KOPT-K1 (cell line): Measurements from ENCODE around the gene OR2G3.

Source experiments
- H3K27ac ChIP-seq: fragments of 200-600 bp; sonication (generic); 2 replicates; pipeline ENCODE4 v1.5.1; 2016; ENCODE audit warnings: antibody characterized with exemption, mild to moderate bottlenecking, low read depth, low read length; ENCODE audit not compliant: poor library complexity, severe bottlenecking
- H3K36me3 ChIP-seq: fragments of 200-600 bp; sonication (generic); 2 replicates; pipeline ENCODE4 v1.5.1; 2017; ENCODE audit warnings: antibody characterized with exemption, mild to moderate bottlenecking, low read length, moderate library complexity; ENCODE audit not compliant: insufficient read depth
- H3K9me3 ChIP-seq: fragments of 200-600 bp; sonication (generic); 2 replicates; pipeline ENCODE4 v1.5.1; 2017; ENCODE audit warnings: antibody characterized with exemption, low read length, mild to moderate bottlenecking; ENCODE audit not compliant: insufficient read depth, poor library complexity, severe bottlenecking

OR2G3 gene

DNA sequence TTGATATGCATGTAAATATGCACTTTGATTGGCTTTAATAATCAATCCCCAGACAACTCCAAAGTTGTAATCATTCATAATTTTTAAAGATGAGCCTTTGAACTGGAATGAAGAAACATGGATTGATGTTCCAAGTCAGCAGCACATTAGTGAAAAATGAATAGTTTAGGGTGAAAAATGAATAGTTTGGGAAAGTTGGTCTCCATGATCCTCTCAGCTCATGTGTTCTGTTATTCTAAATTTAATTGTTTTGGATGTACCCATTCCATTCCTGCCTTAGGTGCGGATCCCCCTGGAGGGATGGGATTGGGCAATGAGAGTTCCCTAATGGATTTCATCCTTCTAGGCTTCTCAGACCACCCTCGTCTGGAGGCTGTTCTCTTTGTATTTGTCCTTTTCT is at the start of gene OR2G3:
Gene OR2G3 (plus strand): TSS at position 301 of the 400 bp plus-strand sequence. CDS start 0 bp downstream, at position 301.
- no peaks in the 10 kb centered on the region for H3K9me3 ChIP-seq
- no peaks in the 10 kb centered on the region for H3K36me3 ChIP-seq
- no peak within 1 kb of the TSS for H3K27ac ChIP-seq

- Histone ChIP-seq H3K9me3 (no peaks in the 10 kb centered on the region), H3K36me3 (no peaks in the 10 kb centered on the region), H3K27ac (no peak overlapping the region)
Measured at GRCh38 chr1:247557926-247558674, 47.3 kb upstream of the OR2G3 start.

GRCh38 chr1:247561711-247562110 is 43.7 kb upstream of the OR2G3 start:
- Histone ChIP-seq H3K27ac (no peak overlapping the region), H3K36me3 (no peaks in the 10 kb centered on the region)

GRCh38 chr1:247562198-247562597 is 43.2 kb upstream of the OR2G3 start:
- H3K36me3 ChIP-seq = no peaks in the 10 kb centered on the region
- H3K9me3 ChIP-seq = no peaks in the 10 kb centered on the region
- no peak overlapping the region for H3K27ac ChIP-seq

More at GRCh38 chr1:247561711-247562110, 43.7 kb upstream of the OR2G3 start:
- no peaks in the 10 kb centered on the region for H3K9me3 ChIP-seq

DNA sequence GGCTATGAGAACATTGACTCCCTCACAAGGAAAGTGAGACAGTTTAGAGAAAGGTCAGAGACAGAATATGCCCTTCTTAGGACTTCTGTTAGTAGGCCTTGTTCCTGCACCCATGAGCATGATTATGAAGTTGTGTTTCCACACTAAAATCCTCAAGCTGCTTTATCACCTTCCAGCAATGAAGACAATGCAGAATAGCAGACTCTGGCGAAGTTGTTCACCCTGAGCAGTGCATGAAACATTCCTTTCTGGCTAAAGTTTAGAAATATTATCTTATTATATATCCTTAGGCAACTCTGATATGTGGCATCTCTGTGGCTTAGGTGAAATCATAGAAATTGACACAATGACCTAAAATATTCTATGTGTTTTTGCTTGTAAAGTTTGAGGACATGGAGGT is 31.1 kb upstream of the OR2G3 start:
- Histone ChIP-seq H3K27ac (no peak overlapping the region), H3K36me3 (no peaks in the 10 kb centered on the region), H3K9me3 (no peaks in the 10 kb centered on the region)

GRCh38 chr1:247574664-247575063 is 30.7 kb upstream of the OR2G3 start:
- Histone ChIP-seq H3K27ac (no peak overlapping the region), H3K36me3 (no peaks in the 10 kb centered on the region), H3K9me3 (no peaks in the 10 kb centered on the region)

DNA sequence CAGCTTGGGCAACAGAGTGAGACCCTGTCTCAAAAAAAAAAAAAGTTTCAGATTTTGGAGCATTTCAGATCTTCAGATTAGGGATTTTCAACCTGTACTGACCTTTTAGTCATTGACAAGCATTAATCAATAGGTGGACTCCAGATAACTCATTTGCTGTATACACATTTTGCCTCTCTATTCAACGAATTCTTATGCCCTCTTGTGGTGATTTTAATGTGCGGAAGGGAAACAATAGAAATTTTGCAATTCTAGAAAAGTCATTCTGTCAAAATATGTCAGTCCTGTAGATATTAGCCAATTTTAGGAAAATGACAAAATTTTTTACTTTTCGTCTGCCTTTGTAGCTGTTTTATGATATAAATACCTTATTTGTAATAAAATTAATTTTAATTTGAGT is 28.9 kb upstream of the OR2G3 start:
- Histone ChIP-seq H3K9me3 (no peaks in the 10 kb centered on the region), H3K27ac (no peak overlapping the region), H3K36me3 (no peaks in the 10 kb centered on the region)

GRCh38 chr1:247578946-247579460 is 26.4 kb upstream of the OR2G3 start:
- Histone ChIP-seq H3K9me3 (no peaks in the 10 kb centered on the region), H3K36me3 (no peaks in the 10 kb centered on the region), H3K27ac (no peak overlapping the region)

- H3K36me3 ChIP-seq = no peaks in the 10 kb centered on the region
- H3K9me3 ChIP-seq = no peaks in the 10 kb centered on the region
- H3K27ac ChIP-seq = no peak within 1 kb of the TSS
Measured at GRCh38 chr1:247588060-247588459, 17.3 kb upstream of the OR2G3 start, which contains the start of gene OR2G2. Gene OR2G2, plus strand, starts transcription at chr1:247588360. Its CDS starts 0 bp downstream, at chr1:247588360.

DNA sequence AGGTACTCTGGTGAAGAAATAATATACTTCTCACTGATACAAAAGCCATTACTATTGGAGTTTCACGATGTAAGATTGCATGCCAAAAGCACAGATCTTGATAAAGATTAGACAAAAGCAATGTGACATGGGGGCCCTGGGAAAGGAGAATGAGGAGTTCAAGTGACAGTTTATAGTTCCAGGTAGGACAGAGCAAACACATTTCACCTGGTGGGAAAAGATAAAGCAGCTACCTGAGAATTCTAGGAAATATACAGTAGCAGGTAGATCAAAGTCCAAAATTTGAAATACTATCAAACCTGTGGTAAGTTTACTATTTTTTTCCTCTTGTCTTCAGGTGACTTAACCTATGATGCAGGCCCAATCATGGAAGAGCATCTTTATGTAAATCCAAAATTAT is 8.0 kb downstream of the OR2G3 start:
- no peaks in the 10 kb centered on the region for H3K9me3 ChIP-seq
- H3K27ac ChIP-seq = no peak overlapping the region
- no peaks in the 10 kb centered on the region for H3K36me3 ChIP-seq

GRCh38 chr1:247614625-247615024 is 9.2 kb downstream of the OR2G3 start:
- Histone ChIP-seq H3K36me3 (no peaks in the 10 kb centered on the region), H3K27ac (no peak overlapping the region), H3K9me3 (no peaks in the 10 kb centered on the region)

DNA sequence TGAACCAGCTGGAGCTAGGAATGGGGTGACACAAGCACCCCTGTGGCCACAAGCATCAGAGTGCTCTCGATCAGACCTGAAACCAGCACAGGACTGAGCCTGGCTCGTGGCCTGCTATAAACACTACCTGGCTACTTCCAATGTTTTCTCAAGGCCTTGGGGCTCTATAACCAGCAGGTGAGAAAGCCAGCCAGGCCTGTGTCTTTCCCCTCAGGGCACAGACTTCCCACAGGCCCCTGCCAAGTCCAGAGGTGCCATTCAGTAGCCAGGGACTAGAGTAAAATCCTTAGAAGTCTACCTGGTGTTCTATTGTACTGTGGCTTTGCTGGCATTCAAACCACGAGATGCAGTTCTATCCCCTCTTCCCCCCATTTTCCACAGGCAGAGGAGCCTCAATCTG is 22.6 kb downstream of the OR2G3 start:
- Histone ChIP-seq H3K36me3 (no peaks in the 10 kb centered on the region), H3K27ac (no peak overlapping the region)

DNA sequence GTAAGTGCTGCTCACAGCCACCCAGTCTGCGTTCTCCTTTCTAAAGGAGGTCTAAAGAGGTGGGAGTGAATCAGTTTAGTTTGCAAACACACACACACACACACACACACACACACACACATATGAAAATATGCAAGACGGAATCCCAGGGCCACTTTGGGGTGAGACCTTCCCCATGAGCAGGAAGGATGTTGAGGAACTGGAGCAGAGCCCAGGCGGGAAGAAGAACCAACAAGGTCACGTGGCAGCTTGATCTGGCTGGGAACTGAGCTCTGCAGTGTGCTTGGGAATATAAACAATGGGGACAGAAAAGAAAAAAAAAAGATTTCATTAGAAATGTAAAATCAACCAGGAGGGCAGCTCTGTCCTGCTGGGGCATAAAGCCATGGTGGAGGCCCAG is 32.6 kb downstream of the OR2G3 start:
- no peaks in the 10 kb centered on the region for H3K36me3 ChIP-seq
- no peak overlapping the region for H3K27ac ChIP-seq
- no peaks in the 10 kb centered on the region for H3K9me3 ChIP-seq

More for the DNA sequence above, 22.6 kb downstream of the OR2G3 start:
- no peaks in the 10 kb centered on the region for H3K9me3 ChIP-seq

- H3K36me3 ChIP-seq = no peaks in the 10 kb centered on the region
- no peaks in the 10 kb centered on the region for H3K9me3 ChIP-seq
- no peak overlapping the region for H3K27ac ChIP-seq
Measured at GRCh38 chr1:247638781-247639180, 33.4 kb downstream of the OR2G3 start.

DNA sequence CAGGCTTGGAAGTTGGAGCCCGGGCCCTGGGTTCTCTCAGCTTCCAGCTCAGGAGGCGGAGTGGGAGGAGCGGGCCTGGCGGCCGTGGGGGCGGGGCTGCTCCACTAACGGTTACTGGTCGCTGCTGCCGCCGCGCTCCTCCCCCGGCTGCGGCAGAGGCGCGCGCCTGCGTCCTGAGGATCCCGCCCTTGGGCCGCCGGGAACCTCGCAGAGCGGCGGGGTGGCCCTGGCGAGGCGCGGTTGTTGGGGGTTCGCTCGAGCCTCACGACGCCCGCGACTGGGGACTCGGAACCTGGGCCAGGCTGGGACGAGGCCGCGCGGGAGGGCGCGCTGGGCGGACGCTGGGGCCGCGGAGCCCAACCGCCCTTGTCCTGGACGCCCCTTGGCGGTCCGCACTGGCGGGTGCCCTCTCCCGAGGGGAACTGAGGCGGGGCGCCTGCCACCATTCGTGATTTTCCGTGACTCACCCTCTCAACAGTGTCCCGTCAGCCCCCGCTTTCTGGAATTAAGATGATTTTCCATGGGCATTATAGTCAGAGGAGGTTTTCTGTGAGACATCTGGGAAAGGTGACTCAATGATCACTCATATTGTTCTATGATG is 34.1 kb downstream of the OR2G3 start:
- Histone ChIP-seq H3K36me3 (no peaks in the 10 kb centered on the region), H3K9me3 (no peaks in the 10 kb centered on the region), H3K27ac (no peak overlapping the region)

GRCh38 chr1:247642742-247643141 is 37.4 kb downstream of the OR2G3 start:
- Histone ChIP-seq H3K27ac (no peak overlapping the region), H3K36me3 (no peaks in the 10 kb centered on the region)

More at GRCh38 chr1:247642742-247643141, 37.4 kb downstream of the OR2G3 start:
- H3K9me3 ChIP-seq = no peaks in the 10 kb centered on the region
